ENCODE data around the gene NUDT3.
"Not testable (repeated sequence)": the region's sequence is repeated elsewhere in the genome, so short reads cannot be mapped to it uniquely, and the experiment has no call there.

Gene NUDT3

GRCh38 chr6:34343806-34344205 is 48.7 kb downstream of the NUDT3 start:
- no peak for DNase-seq (ENCODE audit: low read depth in 2 of 2)

GRCh38 chr6:34342247-34342646 is 50.2 kb downstream of the NUDT3 start:
- no peak for DNase-seq (ENCODE audit: low read depth in 2 of 2)

- DNase-seq (ENCODE audit: low read depth in 2 of 2), result no peak
These were observed 50.9 kb downstream of the NUDT3 start for GRCh38 chr6:34341481-34341971.

GRCh38 chr6:34340906-34341480 is 51.5 kb downstream of the NUDT3 start:
- DNase-seq (ENCODE audit: low read depth in 2 of 2), result no peak

- DNase-seq (ENCODE audit: low read depth in 2 of 2), result no peak
These were observed 52.1 kb downstream of the NUDT3 start for GRCh38 chr6:34340394-34340793.

GRCh38 chr6:34339971-34340370 is 52.5 kb downstream of the NUDT3 start:
- DNase-seq (ENCODE audit: low read depth in 2 of 2), result no peak

- DNase-seq (ENCODE audit: low read depth in 2 of 2), result no peak
These were observed 53.0 kb downstream of the NUDT3 start for GRCh38 chr6:34339432-34339831.

- DNase-seq (ENCODE audit: low read depth in 2 of 2), result no peak
These were observed 53.7 kb downstream of the NUDT3 start for GRCh38 chr6:34338811-34339210.

- no peak for DNase-seq (ENCODE audit: low read depth in 2 of 2)
These were observed 54.1 kb downstream of the NUDT3 start for GRCh38 chr6:34338377-34338776.

- no peak for DNase-seq (ENCODE audit: low read depth in 2 of 2)
These were observed 57.6 kb downstream of the NUDT3 start for GRCh38 chr6:34334796-34335416.

GRCh38 chr6:34333858-34334257 is 58.6 kb downstream of the NUDT3 start:
- DNase-seq (ENCODE audit: low read depth in 2 of 2), result no peak

- DNase-seq (ENCODE audit: low read depth in 2 of 2), result no peak
These were observed 59.9 kb downstream of the NUDT3 start for GRCh38 chr6:34332251-34333198.

GRCh38 chr6:34331371-34332050 is 61.0 kb downstream of the NUDT3 start:
- DNase-seq (ENCODE audit: low read depth in 2 of 2), result no peak

- DNase-seq (ENCODE audit: low read depth in 2 of 2), result not testable (repeated sequence)
These were observed 62.7 kb downstream of the NUDT3 start for GRCh38 chr6:34329814-34330213.

- DNase-seq (ENCODE audit: low read depth in 2 of 2), result no peak
These were observed 63.5 kb downstream of the NUDT3 start for GRCh38 chr6:34328969-34329368.

- not testable (repeated sequence) for DNase-seq (ENCODE audit: low read depth in 2 of 2)
These were observed 64.9 kb downstream of the NUDT3 start for GRCh38 chr6:34327313-34328205.

GRCh38 chr6:34325633-34326032 is 66.8 kb downstream of the NUDT3 start:
- no peak for DNase-seq (ENCODE audit: low read depth in 2 of 2)

GRCh38 chr6:34324738-34325444 is 67.6 kb downstream of the NUDT3 start:
- DNase-seq (ENCODE audit: low read depth in 2 of 2), result no peak

GRCh38 chr6:34324221-34324620 is 68.2 kb downstream of the NUDT3 start:
- not testable (repeated sequence) for DNase-seq (ENCODE audit: low read depth in 2 of 2)

- no peak for DNase-seq (ENCODE audit: low read depth in 2 of 2)
These were observed 69.2 kb downstream of the NUDT3 start for GRCh38 chr6:34323300-34323699.

Data from stimulated activated CD8-positive, alpha-beta memory T cell treated with anti-CD3 and anti-CD28 coated beads, Interleukin-2, amount 100 ng/mL, for 48 hours (primary cell).